ENCODE measurements around the gene FRMD3. TPM values are rescaled to one million over a fixed set of nuclear protein-coding genes. Genes with fewer than 3 reads are reported as not detected.

The FRMD3 gene
- total RNA-seq, 1 experiment from 2014 or later, result 14.5 TPM

DNA sequence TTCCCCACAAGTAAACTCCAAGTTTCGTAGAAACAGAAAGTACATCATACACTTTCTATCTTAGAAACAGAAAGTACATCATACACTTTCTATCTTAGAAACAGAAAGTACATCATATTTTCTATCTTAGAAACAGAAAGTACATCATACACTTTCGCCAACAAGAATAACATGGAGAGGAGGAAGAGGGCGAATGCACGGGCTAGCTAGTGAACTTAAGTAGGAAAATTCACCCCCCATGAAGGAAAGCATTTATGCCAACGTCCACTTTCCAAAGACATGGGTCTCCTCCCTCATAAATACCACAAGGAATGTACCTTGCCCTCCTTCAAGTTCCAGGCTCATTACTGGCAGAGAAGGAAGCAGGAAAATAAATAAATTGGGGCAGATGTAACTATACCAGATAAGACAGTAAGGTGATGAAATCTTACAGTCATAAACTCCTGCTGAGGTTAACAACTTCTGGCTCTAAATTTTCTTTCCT is 64.7 kb downstream of the FRMD3 start:
- Histone ChIP-seq H3K27ac (ENCODE audit: low read length) (peak overlapping the region; percentile 40), H3K9me3 (ENCODE audit: control insufficient read depth, insufficient read depth, low read depth, low read length) (no peaks in the 10 kb centered on the region), H3K36me3 (ENCODE audit: control insufficient read depth, insufficient read depth, low read length) (no peaks in the 10 kb centered on the region), H3K4me3 (ENCODE audit: low read depth in 2 of 2, low read length in 2 of 2) (peak overlapping the region; percentile 11 to 38; a peak in 3 of 4 replicates), H3K4me1 (ENCODE audit: control insufficient read depth, insufficient read depth, low read length) (peaks cover 37% of the 10 kb centered on the region), H3K27me3 (ENCODE audit: control insufficient read depth, insufficient read depth, low read length) (no peaks in the 10 kb centered on the region)
- CTCF ChIA-PET, result no interaction called here
- BruUV-seq (replicated peaks), result no TSS peak
- ATAC-seq (peak; percentile 64), DNase-seq (ENCODE audit: low read depth, low spot score) (no peak)
- intact Hi-C loops (cut with micrococcal nuclease; ENCODE audit: unreplicated experiment), result no loop called here
- TF ChIP-seq POLR2AphosphoS5 (IDR thresholded peaks at IDR 0.05; ENCODE audit: low read depth, low read length) (no peak), TCF7L2 (IDR thresholded peaks at IDR 0.05; ENCODE audit: low read depth, low read length) (no peak), SIN3A (IDR thresholded peaks at IDR 0.05; ENCODE audit: borderline replicate concordance, insufficient read depth, low read depth, low read length) (no peak)
- TF ChIP-seq, protein P1, sequence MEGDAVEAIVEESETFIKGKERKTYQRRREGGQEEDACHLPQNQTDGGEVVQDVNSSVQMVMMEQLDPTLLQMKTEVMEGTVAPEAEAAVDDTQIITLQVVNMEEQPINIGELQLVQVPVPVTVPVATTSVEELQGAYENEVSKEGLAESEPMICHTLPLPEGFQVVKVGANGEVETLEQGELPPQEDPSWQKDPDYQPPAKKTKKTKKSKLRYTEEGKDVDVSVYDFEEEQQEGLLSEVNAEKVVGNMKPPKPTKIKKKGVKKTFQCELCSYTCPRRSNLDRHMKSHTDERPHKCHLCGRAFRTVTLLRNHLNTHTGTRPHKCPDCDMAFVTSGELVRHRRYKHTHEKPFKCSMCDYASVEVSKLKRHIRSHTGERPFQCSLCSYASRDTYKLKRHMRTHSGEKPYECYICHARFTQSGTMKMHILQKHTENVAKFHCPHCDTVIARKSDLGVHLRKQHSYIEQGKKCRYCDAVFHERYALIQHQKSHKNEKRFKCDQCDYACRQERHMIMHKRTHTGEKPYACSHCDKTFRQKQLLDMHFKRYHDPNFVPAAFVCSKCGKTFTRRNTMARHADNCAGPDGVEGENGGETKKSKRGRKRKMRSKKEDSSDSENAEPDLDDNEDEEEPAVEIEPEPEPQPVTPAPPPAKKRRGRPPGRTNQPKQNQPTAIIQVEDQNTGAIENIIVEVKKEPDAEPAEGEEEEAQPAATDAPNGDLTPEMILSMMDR (IDR thresholded peaks at IDR 0.05), result no peak
- TF ChIP-seq, protein P2, sequence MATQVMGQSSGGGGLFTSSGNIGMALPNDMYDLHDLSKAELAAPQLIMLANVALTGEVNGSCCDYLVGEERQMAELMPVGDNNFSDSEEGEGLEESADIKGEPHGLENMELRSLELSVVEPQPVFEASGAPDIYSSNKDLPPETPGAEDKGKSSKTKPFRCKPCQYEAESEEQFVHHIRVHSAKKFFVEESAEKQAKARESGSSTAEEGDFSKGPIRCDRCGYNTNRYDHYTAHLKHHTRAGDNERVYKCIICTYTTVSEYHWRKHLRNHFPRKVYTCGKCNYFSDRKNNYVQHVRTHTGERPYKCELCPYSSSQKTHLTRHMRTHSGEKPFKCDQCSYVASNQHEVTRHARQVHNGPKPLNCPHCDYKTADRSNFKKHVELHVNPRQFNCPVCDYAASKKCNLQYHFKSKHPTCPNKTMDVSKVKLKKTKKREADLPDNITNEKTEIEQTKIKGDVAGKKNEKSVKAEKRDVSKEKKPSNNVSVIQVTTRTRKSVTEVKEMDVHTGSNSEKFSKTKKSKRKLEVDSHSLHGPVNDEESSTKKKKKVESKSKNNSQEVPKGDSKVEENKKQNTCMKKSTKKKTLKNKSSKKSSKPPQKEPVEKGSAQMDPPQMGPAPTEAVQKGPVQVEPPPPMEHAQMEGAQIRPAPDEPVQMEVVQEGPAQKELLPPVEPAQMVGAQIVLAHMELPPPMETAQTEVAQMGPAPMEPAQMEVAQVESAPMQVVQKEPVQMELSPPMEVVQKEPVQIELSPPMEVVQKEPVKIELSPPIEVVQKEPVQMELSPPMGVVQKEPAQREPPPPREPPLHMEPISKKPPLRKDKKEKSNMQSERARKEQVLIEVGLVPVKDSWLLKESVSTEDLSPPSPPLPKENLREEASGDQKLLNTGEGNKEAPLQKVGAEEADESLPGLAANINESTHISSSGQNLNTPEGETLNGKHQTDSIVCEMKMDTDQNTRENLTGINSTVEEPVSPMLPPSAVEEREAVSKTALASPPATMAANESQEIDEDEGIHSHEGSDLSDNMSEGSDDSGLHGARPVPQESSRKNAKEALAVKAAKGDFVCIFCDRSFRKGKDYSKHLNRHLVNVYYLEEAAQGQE (IDR thresholded peaks at IDR 0.05; ENCODE audit: insufficient read depth in 1 of 2, low read depth in 2 of 2, low read length in 1 of 2), result no peak
- POLR2A ChIA-PET, result no interaction called here
- in situ Hi-C loops (cut with HindIII; ENCODE audit: low pct_unique_long_range_greater_than_20kb, low sequenced_read_pairs), result no loop called here

DNA sequence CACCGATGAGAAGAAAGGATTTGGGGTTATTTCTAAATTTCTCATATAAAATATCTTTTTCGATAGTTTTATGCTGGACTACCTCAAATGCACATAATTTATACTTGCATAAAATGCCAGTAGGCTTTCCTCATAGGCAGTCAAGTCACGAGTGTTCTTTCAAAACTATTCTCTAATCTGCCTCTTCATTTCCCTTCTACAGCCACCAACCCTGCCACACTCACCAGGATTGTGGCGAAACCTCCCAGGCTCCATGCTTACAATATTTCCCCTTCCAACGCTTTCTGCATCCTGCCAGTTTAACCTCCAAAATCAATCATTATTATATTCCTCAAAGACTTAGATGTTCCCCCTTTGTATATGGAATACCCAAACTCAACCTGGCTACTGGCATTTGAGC is 65.4 kb downstream of the FRMD3 start:
- Histone ChIP-seq H3K4me3 (ENCODE audit: low read depth in 2 of 2, low read length in 2 of 2) (peak overlapping the region in 1 of 2 experiments; percentile 38; a peak in 1 of 4 replicates), H3K27me3 (ENCODE audit: control insufficient read depth, insufficient read depth, low read length) (no peaks in the 10 kb centered on the region), H3K27ac (ENCODE audit: low read length) (peak overlapping the region; percentile 40), H3K4me1 (ENCODE audit: control insufficient read depth, insufficient read depth, low read length) (peaks cover 38% of the 10 kb centered on the region), H3K36me3 (ENCODE audit: control insufficient read depth, insufficient read depth, low read length) (no peaks in the 10 kb centered on the region), H3K9me3 (ENCODE audit: control insufficient read depth, insufficient read depth, low read depth, low read length) (no peaks in the 10 kb centered on the region)
- ChIA-PET POLR2A (no interaction called here), CTCF (no interaction called here)
- in situ Hi-C loops (cut with HindIII; ENCODE audit: low pct_unique_long_range_greater_than_20kb, low sequenced_read_pairs), result no loop called here
- ATAC-seq, result no peak; the same call in 1 of the 2 replicates
- TF ChIP-seq, protein P2 (IDR thresholded peaks at IDR 0.05; ENCODE audit: insufficient read depth in 1 of 2, low read depth in 2 of 2, low read length in 1 of 2), result no peak
- no peak for TF ChIP-seq TCF7L2 (IDR thresholded peaks at IDR 0.05; ENCODE audit: low read depth, low read length)
- TF ChIP-seq SIN3A (IDR thresholded peaks at IDR 0.05; ENCODE audit: borderline replicate concordance, insufficient read depth, low read depth, low read length), result no peak
- TF ChIP-seq, protein P1 (IDR thresholded peaks at IDR 0.05), result no peak
- no peak for TF ChIP-seq POLR2AphosphoS5 (IDR thresholded peaks at IDR 0.05; ENCODE audit: low read depth, low read length)
- DNase-seq (ENCODE audit: low read depth, low spot score), result no peak
- intact Hi-C loops (cut with micrococcal nuclease; ENCODE audit: unreplicated experiment), result no loop called here
- BruUV-seq (replicated peaks), result no TSS peak

Data from Panc1 (cell line).